ENCODE measurements around the gene KDM7A. TPM values are rescaled to one million over a fixed set of nuclear protein-coding genes. Genes with fewer than 3 reads are reported as not detected.

KDM7A gene
- polyA plus RNA-seq, 1 of the 3 experiments (the other 2 are of a cell fraction): 0.94 TPM

DNA sequence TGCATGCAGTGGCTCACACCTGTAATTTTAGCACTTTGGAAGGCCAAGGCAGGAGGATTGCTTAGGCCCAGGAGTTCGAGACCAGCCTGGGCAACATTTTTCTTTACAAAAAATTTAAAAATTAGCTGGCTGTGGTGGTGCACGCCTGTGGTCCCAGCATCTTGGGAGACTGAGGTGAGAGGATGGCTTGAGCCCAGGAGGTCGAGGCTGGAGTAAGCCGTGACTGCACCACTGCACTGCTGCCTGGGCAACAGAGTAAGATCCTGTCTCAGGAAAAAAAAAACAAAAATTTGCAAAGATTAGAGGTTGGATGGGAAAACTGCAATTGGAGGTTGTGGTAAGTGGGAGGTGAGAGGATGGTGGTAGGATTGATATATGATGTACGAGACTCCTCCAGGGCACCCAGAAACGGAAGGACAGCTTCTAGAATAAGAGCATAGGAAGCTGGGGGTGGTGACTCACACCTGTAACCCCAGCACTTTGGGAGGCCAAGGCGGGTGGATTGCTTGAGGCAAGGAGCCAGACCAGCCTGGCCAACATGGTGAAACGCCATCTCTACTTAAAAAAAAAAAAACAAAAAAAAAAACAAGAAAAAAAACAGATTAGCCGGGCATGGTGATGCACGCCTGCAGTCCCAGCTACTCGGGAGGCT is 94.9 kb downstream of the KDM7A start:
- POLR2A ChIA-PET: interaction anchor here (1.3 kb wide), 1 partner anchor 19 kb away, joined by 4 read pairs; the partner anchor contains the start of gene PARP12
- Histone ChIP-seq H3K4me3 (ENCODE audit: low read depth in 2 of 2, low read length in 1 of 2) (no peak overlapping the region), H3K27me3 (ENCODE audit: insufficient read depth) (no peaks in the 10 kb centered on the region), H3K79me2 (ENCODE audit: insufficient read depth) (no peaks in the 10 kb centered on the region), H3K9me3 (no peaks in the 10 kb centered on the region), H3F3A (replicated peaks; ENCODE audit: insufficient read depth) (peaks cover 4% of the 10 kb centered on the region), H3K4me2 (no peak overlapping the region), H4K20me1 (ENCODE audit: insufficient read depth) (no peaks in the 10 kb centered on the region), H3K27ac (ENCODE audit: low read depth in 2 of 2, low read length in 1 of 2) (no peak overlapping the region), H3K9ac (no peak overlapping the region), H3K4me1 (ENCODE audit: control insufficient read depth in 1 of 2, insufficient read depth in 2 of 2, low read depth in 1 of 2, low read length in 1 of 2) (peaks cover 0 to 30% of the 10 kb centered on the region in 2 experiments; a peak in 2 of 4 replicates), H3K9me2 (no peaks in the 10 kb centered on the region), H2AFZ (ENCODE audit: low read depth) (no peak overlapping the region), H3K36me3 (replicated peaks in 1 of 2; ENCODE audit: control insufficient read depth in 1 of 2, insufficient read depth in 2 of 2, low read length in 1 of 2) (no peaks in the 10 kb centered on the region)
- TF ChIP-seq, protein P1, sequence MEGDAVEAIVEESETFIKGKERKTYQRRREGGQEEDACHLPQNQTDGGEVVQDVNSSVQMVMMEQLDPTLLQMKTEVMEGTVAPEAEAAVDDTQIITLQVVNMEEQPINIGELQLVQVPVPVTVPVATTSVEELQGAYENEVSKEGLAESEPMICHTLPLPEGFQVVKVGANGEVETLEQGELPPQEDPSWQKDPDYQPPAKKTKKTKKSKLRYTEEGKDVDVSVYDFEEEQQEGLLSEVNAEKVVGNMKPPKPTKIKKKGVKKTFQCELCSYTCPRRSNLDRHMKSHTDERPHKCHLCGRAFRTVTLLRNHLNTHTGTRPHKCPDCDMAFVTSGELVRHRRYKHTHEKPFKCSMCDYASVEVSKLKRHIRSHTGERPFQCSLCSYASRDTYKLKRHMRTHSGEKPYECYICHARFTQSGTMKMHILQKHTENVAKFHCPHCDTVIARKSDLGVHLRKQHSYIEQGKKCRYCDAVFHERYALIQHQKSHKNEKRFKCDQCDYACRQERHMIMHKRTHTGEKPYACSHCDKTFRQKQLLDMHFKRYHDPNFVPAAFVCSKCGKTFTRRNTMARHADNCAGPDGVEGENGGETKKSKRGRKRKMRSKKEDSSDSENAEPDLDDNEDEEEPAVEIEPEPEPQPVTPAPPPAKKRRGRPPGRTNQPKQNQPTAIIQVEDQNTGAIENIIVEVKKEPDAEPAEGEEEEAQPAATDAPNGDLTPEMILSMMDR (IDR thresholded peaks at IDR 0.05): no peak
- no peak for TF ChIP-seq MEF2A (IDR thresholded peaks at IDR 0.05; ENCODE audit: borderline replicate concordance, low read depth)
- TF ChIP-seq USF1 (IDR thresholded peaks at IDR 0.05; ENCODE audit: borderline replicate concordance, low read depth): no peak
- TF ChIP-seq FOXJ3 (CRISPR knock-in tag; IDR thresholded peaks at IDR 0.05): no peak
- TF ChIP-seq EP300 (IDR thresholded peaks at IDR 0.05; ENCODE audit: borderline replicate concordance in 1 of 2, low read depth in 1 of 2, low read length in 1 of 2): no peak
- TF ChIP-seq SMC3 (IDR thresholded peaks at IDR 0.05; ENCODE audit: low read depth, low read length): no peak
- TF ChIP-seq MAX (IDR thresholded peaks at IDR 0.05; ENCODE audit: low read depth): no peak
- no peak for TF ChIP-seq GABPA (IDR thresholded peaks at IDR 0.05; ENCODE audit: low read depth)
- TF ChIP-seq, protein P2, sequence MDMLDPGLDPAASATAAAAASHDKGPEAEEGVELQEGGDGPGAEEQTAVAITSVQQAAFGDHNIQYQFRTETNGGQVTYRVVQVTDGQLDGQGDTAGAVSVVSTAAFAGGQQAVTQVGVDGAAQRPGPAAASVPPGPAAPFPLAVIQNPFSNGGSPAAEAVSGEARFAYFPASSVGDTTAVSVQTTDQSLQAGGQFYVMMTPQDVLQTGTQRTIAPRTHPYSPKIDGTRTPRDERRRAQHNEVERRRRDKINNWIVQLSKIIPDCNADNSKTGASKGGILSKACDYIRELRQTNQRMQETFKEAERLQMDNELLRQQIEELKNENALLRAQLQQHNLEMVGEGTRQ (IDR thresholded peaks at IDR 0.05; ENCODE audit: borderline replicate concordance, low read depth, low read length): no peak
- no peak for TF ChIP-seq RXRA (IDR thresholded peaks at IDR 0.05; ENCODE audit: borderline replicate concordance, low read depth)
- no peak for TF ChIP-seq RFX5 (IDR thresholded peaks at IDR 0.05; ENCODE audit: low read length)
- TF ChIP-seq MXI1 (IDR thresholded peaks at IDR 0.05; ENCODE audit: low read depth, low read length): no peak
- TF ChIP-seq, protein P3, sequence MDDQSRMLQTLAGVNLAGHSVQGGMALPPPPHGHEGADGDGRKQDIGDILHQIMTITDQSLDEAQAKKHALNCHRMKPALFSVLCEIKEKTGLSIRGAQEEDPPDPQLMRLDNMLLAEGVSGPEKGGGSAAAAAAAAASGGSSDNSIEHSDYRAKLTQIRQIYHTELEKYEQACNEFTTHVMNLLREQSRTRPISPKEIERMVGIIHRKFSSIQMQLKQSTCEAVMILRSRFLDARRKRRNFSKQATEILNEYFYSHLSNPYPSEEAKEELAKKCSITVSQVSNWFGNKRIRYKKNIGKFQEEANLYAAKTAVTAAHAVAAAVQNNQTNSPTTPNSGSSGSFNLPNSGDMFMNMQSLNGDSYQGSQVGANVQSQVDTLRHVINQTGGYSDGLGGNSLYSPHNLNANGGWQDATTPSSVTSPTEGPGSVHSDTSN (IDR thresholded peaks at IDR 0.05): no peak
- TF ChIP-seq POLR2AphosphoS5 (IDR thresholded peaks at IDR 0.05; ENCODE audit: low read depth, low read length): no peak
- no peak for TF ChIP-seq TEAD4 (IDR thresholded peaks at IDR 0.05; ENCODE audit: borderline replicate concordance, insufficient read depth)
- no peak for TF ChIP-seq FOSL2 (IDR thresholded peaks at IDR 0.05; ENCODE audit: borderline replicate concordance, low read depth)
- no peak for TF ChIP-seq JUND (IDR thresholded peaks at IDR 0.05)
- no peak for TF ChIP-seq REST (IDR thresholded peaks at IDR 0.05; ENCODE audit: low read depth, low read length)
- WGBS (ENCODE audit: low lambda C conversion rate): 85% methylated on average over 11 of the region's 11 CpGs
- no peak for DNase-seq
- CTCF ChIA-PET: no interaction called here
